ENCODE results near the gene PSKH1.

The PSKH1 gene

GRCh38 chr16:67922221-67922620 lies 29.2 kb downstream of the PSKH1 start:
- Histone ChIP-seq H3K27me3 (no peaks in the 10 kb centered on the region), H3K36me3 (no peaks in the 10 kb centered on the region; the same call in 1 of the 2 replicates), H3K4me3 (ENCODE audit: low read depth, low read length) (no peak overlapping the region), H3K4me1 (peaks cover 25% of the 10 kb centered on the region), H3K9me3 (no peaks in the 10 kb centered on the region)
- DNase-seq, result no peak
- TF ChIP-seq CTCF (IDR thresholded peaks at IDR 0.05; ENCODE audit: low read depth, low read length), result no peak

- H3K9me3 ChIP-seq, result no peaks in the 10 kb centered on the region
- peak; percentile 13 for DNase-seq
- H3K36me3 ChIP-seq, result peaks cover 5% of the 10 kb centered on the region; the same call in 1 of the 2 replicates
- H3K4me1 ChIP-seq, result peaks cover 20% of the 10 kb centered on the region
- H3K27me3 ChIP-seq, result no peaks in the 10 kb centered on the region
- H3K4me3 ChIP-seq (ENCODE audit: low read depth, low read length), result no peak overlapping the region
- TF ChIP-seq CTCF (IDR thresholded peaks at IDR 0.05; ENCODE audit: low read depth, low read length), result no peak; the same call in 1 of the 2 replicates
These were observed 29.7 kb downstream of the PSKH1 start for GRCh38 chr16:67922740-67923139.

DNA sequence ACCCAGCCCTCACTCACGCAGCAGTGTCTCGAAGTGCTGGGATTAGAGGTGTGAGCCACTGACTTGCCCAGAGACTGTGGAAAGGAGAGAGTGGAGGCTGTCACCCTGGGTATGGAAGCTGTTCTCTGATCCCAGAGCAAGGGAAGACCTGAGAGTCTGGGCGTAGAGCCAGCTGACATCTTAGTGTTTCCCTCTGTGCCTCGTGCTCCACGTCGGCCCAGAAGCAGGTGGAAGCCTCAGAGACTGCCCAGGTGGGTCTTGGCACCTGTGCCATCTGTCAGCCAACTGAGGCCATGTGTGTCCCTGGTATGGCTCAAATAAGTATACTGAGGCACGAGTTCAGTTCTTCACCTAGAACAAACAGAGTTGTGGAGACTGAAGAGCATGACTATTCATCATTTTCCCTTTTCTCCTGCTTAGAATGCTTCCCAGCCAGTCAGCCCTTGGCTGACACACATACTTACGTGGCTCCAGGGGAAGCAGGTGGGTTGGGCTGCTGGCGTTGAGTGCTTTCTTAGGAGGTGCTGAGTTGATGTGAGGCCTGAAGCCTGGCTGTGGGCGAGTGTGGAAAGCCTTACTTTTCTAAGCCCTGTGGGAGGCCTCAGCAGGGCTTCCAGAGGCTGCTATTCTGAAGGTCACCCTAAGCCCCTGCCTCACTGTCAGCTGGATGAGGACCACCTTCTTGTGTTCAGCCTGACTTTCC lies 30.5 kb downstream of the PSKH1 start:
- DNase-seq, result peak; percentile 7
- Histone ChIP-seq H3K36me3 (peaks cover 5% of the 10 kb centered on the region; the same call in 1 of the 2 replicates), H3K9me3 (no peaks in the 10 kb centered on the region), H3K27me3 (no peaks in the 10 kb centered on the region), H3K4me3 (ENCODE audit: low read depth, low read length) (no peak overlapping the region), H3K4me1 (peaks cover 19% of the 10 kb centered on the region)
- no peak for TF ChIP-seq CTCF (IDR thresholded peaks at IDR 0.05; ENCODE audit: low read depth, low read length)

DNA sequence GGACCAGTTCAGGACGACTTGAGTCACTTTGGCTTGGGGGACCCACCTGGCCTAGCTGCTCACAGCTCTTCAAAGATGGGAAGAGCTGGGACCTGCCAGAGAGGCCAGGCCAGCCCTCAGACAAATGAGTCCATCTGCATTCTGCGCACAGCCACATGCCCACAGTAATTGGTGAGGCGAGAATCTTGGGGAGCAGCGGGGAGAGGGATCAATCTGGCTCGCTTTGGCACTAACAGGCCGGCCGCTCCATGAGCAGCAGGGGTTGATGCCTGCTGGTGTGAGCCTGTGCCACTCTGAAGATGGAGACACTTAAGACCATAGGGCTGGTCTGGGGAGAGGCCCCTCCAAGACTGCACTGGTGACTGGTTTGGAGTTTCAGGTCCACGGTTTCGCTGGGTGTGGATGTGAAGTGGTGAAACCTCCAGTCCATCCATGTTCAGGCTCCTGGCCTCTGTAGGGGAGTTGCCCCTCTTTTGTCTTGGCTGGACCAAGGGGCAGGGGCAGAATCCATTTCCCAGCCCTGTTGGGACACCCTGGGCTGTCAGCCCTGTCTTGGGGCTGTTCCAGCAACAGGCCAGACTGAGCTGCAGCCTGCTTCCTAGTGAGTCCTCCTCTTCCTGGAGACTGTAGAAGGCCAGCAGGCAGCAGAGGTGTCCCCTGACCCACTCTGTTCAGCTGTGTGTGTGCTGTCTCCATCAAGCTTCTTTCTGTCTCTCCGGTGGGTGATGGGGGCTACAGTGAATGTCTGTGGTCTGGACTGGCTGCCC lies 31.3 kb downstream of the PSKH1 start:
- no peak for TF ChIP-seq CTCF (IDR thresholded peaks at IDR 0.05; ENCODE audit: low read depth, low read length)
- peaks cover 5% of the 10 kb centered on the region; the same call in 1 of the 2 replicates for H3K36me3 ChIP-seq
- DNase-seq, result no peak

GRCh38 chr16:67926181-67926750 lies 33.2 kb downstream of the PSKH1 start:
- H3K36me3 ChIP-seq, result peaks cover 5% of the 10 kb centered on the region; the same call in 1 of the 2 replicates

More for the DNA sequence above, 31.3 kb downstream of the PSKH1 start:
- no peak overlapping the region for H3K4me3 ChIP-seq (ENCODE audit: low read depth, low read length)
- no peaks in the 10 kb centered on the region for H3K27me3 ChIP-seq
- H3K9me3 ChIP-seq, result no peaks in the 10 kb centered on the region
- H3K4me1 ChIP-seq, result peaks cover 19% of the 10 kb centered on the region

More at GRCh38 chr16:67926181-67926750, 33.2 kb downstream of the PSKH1 start:
- peak overlapping the region; percentile 18 for H3K4me3 ChIP-seq (ENCODE audit: low read depth, low read length)
- H3K9me3 ChIP-seq, result no peaks in the 10 kb centered on the region
- peak; percentile 67 for DNase-seq
- peak; percentile 22 for TF ChIP-seq CTCF (IDR thresholded peaks at IDR 0.05; ENCODE audit: low read depth, low read length)
- no peaks in the 10 kb centered on the region for H3K27me3 ChIP-seq
- H3K4me1 ChIP-seq, result peaks cover 19% of the 10 kb centered on the region
